GM12865 (cell line): ENCODE measurements around the gene NDRG3.
"Not testable (repeated sequence)": the region's sequence is repeated elsewhere in the genome, so short reads cannot be mapped to it uniquely, and the experiment has no call there.

Experiments
- DNase-seq: peaks from one replicate; pipeline ENCODE4 v3.0.0; 2010; ENCODE audit warnings: low read depth
- H3K4me3 ChIP-seq: 2 replicates; pipeline ENCODE4 v1.5.1; 2011; ENCODE audit warnings: mild to moderate bottlenecking, low read depth, low read length, control low read depth
- TF ChIP-seq, protein P1 (sequence below): IDR thresholded peaks from 2 replicates; pipeline ENCODE4 v1.5.1; 2011; ENCODE audit warnings: low read length, control low read depth, low read depth, inconsistent platforms; ENCODE audit not compliant: insufficient read depth; ENCODE audit errors: missing control alignments

Gene NDRG3

DNA sequence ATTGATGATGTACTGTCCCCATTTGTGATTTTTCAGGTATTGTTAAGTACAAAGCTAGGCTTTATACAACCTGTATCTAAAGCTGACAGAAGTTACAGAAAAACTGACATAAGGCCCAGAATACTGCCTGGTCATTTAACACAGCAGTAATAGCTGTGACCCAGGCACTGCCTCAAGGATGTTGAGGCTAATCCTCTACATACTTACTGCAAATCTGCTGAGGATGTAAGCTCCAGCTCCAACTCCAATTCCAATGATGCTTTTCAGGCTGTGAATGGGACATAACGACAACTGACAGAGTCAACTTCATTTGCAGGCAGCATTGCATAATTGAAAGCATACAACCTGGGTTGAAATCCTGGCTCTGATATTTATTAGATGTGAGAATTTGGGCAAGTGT, 63.6 kb downstream of the NDRG3 start:
- DNase-seq: no peak
- no peak overlapping the region for H3K4me3 ChIP-seq
- TF ChIP-seq, protein P1, sequence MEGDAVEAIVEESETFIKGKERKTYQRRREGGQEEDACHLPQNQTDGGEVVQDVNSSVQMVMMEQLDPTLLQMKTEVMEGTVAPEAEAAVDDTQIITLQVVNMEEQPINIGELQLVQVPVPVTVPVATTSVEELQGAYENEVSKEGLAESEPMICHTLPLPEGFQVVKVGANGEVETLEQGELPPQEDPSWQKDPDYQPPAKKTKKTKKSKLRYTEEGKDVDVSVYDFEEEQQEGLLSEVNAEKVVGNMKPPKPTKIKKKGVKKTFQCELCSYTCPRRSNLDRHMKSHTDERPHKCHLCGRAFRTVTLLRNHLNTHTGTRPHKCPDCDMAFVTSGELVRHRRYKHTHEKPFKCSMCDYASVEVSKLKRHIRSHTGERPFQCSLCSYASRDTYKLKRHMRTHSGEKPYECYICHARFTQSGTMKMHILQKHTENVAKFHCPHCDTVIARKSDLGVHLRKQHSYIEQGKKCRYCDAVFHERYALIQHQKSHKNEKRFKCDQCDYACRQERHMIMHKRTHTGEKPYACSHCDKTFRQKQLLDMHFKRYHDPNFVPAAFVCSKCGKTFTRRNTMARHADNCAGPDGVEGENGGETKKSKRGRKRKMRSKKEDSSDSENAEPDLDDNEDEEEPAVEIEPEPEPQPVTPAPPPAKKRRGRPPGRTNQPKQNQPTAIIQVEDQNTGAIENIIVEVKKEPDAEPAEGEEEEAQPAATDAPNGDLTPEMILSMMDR: no peak

DNA sequence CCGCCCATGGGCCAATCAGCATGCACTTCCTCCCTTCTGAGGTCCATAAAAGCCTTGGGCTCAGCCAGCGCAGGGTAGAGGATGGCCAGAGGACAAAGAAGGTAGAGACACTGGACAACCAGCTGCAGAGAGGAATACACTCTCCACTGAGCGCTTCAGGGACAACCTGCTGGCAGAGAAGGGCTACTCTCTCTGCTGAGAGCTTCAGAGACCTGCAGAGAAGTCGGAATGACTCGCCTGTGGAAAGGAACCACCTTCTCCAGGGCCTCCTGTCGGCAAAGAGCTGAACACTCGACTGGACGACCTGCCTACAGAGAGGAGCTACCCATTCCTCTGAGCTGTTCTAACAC, 68.5 kb downstream of the NDRG3 start:
- no peak for DNase-seq
- H3K4me3 ChIP-seq: no peak overlapping the region
- TF ChIP-seq, protein P1: no peak

DNA sequence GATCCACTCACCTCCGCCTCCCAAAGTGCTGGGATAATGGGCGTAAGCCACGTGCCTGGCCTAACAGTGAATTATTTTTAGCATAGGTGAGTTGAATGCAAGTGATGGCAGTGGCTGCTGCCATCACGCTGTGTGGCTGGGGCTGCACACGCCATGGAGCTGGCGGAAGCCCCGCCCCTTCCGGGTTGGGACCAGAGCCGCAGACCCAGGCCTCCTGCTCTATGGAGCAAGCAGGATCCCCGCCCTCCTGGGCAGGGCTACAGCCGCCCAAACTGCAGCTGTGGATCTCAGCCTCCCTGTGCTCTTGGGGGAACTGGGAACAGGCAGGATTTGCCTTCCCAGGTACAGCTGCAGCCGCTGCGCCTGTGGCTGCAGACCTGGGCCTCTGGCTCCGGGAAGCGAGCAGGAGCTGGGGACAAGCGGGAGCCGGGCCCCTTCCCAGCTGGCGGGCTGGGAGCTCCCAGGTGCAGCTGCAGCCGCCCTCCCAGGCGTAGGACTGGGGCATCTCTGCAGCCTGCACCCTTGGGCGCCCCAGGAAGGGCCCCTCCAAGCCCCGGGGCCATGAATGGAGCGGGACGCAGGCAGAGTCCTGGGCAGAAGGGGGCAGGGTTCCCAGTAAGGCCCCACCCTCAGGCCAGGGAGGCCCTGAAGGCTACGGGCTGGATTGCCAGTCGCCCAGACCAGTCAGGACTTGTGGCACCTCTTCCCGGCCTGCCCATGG, 69.0 kb downstream of the NDRG3 start:
- DNase-seq: no peak
- TF ChIP-seq, protein P1: no peak
- H3K4me3 ChIP-seq: no peak overlapping the region

DNA sequence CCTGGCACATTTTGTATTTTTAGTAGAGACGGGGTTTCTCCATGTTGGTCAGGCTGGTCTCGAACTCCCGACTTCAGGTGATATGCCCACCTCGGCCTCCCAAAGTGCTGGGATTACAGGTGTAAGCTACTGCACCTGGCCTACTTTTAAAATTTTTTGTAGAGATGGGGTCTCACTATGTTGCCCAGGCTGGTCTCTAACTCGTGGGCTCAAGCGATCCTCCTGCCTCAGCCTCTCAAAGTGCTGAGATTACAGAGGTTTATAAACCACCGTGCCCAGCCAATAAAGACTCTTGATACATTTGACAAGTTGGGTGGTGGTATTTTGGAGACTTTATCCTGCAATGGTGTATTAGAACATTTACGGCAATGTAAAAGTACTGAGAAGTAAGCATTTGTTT, 70.3 kb downstream of the NDRG3 start:
- DNase-seq: not testable (repeated sequence)

DNA sequence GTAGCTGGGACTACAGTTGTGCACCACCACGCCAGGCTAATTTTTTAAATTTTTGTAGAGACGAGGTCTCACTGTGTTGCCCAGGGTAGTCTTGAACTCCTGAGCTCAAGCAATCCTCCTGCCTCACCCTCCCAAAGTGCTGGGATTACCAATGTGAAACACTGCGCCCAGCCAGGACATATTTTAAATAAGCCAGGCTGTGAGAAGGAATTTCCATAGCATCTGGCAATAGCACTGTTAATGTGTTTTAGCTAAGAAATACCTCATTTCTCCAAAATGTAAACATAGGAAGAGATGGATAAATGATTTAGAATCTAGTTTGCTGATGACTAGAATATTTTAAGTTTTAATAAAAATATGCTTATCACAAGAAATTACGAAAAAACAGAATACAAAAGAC, 72.9 kb downstream of the NDRG3 start:
- no peak overlapping the region for H3K4me3 ChIP-seq
- DNase-seq: no peak
- TF ChIP-seq, protein P1: no peak

More for the DNA sequence above, 70.3 kb downstream of the NDRG3 start:
- H3K4me3 ChIP-seq: not testable (repeated sequence)

DNA sequence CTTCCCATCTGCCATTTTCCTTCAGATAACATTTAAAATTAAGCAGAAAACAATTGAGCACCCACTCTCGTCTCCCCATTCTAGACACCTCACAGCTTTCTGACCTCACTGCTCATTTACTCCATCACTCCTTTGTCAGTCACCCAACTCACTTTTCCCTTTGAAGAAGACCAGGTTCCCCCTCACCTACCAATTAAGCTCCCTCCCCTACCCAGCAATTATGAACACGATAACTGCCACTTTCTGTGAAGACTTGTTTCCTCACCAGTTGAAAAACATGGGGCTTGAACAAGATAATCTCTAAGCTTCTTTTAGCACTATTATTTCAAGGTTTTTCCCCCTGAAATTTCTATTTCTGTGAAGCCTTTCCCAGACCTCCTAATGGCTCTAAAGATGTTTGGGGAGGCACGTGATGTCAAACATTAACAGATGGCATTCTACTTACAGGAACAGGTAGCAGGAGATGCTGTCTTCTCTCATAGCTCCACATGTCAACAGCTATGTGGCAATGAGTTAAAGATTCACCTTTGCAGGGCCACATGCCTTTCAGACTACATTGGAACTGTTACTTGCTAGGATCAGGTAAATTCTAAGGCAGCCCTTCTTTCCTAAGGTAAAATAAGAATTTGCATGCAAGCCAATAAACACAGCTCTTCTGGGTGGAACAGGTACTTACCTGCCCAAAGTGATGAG, 75.1 kb downstream of the NDRG3 start:
- TF ChIP-seq, protein P1: no peak
- no peak overlapping the region for H3K4me3 ChIP-seq
- no peak for DNase-seq

DNA sequence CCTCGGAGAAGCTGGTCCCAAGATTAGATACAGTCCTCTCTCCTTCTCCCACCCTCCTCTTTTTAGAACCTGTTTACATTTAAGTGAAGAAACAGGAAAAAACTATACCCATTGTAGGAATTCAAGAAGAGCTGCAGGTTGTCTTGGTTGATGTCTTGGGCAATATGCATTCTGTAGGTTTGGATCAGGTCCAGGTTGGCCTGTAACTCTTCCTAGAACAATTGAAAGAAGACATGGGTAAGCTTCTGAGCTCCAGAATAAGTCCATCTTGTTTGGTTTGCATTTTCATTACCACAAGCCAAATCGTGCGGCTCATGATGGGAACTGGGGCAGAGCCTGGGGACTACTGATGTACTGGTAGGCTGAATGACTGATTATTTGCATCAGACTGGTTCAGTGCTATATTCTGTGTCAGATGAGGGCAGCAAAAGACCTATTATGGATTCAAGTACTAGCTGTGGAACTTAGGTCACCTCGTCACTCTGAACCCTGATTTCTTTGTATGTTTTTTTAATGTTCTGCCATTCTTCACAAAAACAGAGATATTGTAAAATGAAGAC, 79.6 kb downstream of the NDRG3 start:
- DNase-seq: peak; percentile 40
- no peak overlapping the region for H3K4me3 ChIP-seq
- TF ChIP-seq, protein P1: peak; percentile 4
